Choroid plexus epithelial cell (primary cell): ENCODE results near the gene LY9.

Experiments
- DNase-seq: peaks from one replicate; pipeline ENCODE4 v3.0.0-alpha.2; 2010; ENCODE audit warnings: low read depth
- H3K4me3 ChIP-seq: 2 replicates; pipeline ENCODE4 v1.5.1; 2011; ENCODE audit warnings: low read depth, mild to moderate bottlenecking, control low read depth, low read length, moderate library complexity
- TF ChIP-seq, protein P1 (sequence below): conservative IDR thresholded peaks from 2 replicates; pipeline ENCODE4 v1.5.1; 2011; ENCODE audit warnings: low read depth, mild to moderate bottlenecking, control low read depth, inconsistent platforms, low read length, moderate library complexity

The LY9 gene

GRCh38 chr1:160794376-160794775 lies 1.6 kb upstream of the LY9 start:
- DNase-seq: no peak
- no peak overlapping the region for H3K4me3 ChIP-seq
- TF ChIP-seq, protein P1, sequence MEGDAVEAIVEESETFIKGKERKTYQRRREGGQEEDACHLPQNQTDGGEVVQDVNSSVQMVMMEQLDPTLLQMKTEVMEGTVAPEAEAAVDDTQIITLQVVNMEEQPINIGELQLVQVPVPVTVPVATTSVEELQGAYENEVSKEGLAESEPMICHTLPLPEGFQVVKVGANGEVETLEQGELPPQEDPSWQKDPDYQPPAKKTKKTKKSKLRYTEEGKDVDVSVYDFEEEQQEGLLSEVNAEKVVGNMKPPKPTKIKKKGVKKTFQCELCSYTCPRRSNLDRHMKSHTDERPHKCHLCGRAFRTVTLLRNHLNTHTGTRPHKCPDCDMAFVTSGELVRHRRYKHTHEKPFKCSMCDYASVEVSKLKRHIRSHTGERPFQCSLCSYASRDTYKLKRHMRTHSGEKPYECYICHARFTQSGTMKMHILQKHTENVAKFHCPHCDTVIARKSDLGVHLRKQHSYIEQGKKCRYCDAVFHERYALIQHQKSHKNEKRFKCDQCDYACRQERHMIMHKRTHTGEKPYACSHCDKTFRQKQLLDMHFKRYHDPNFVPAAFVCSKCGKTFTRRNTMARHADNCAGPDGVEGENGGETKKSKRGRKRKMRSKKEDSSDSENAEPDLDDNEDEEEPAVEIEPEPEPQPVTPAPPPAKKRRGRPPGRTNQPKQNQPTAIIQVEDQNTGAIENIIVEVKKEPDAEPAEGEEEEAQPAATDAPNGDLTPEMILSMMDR: no peak

DNA sequence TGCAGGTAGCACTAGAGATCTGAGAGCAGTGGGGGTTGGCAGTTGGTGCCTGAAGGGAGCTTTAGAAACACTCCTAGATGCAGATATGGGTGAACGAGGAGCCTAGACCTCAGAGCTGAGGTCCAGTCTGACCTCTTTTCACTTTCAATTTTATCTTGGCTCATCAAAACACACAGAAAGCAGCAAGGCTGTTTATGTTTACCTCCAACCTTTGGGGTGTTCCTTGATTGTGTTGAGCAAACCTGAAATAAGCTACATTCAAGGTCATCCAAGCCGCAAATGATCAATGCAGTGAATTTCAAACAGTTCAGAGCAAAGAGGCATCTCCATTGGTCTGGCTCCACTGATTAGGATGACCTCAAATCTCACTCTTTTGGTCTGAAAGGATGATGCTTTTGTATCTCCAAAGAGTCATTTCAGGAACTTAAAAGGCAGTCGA lies 1.3 kb downstream of the LY9 start:
- DNase-seq: no peak
- TF ChIP-seq, protein P1: no peak
- H3K4me3 ChIP-seq: no peak overlapping the region

DNA sequence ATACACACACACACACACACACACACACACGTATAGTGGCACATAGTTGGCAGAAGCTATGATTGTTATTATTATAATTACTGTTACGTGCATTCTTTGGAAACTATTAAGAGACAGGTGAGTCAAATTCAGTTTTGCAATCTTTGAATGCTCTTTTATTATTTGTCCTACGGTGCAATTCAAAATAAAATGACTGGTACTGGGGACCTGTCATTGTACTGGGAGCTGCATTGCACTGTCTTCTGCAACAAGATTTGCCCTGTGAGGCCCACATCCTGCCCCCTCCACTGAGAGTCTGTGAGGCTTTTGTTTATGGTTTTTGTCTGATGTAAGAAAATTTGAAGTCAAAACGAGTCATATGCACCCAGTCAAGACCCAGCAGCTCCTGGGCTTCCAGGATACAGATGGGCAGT lies 1.9 kb downstream of the LY9 start:
- DNase-seq: no peak
- TF ChIP-seq, protein P1: no peak
- H3K4me3 ChIP-seq: no peak overlapping the region

DNA sequence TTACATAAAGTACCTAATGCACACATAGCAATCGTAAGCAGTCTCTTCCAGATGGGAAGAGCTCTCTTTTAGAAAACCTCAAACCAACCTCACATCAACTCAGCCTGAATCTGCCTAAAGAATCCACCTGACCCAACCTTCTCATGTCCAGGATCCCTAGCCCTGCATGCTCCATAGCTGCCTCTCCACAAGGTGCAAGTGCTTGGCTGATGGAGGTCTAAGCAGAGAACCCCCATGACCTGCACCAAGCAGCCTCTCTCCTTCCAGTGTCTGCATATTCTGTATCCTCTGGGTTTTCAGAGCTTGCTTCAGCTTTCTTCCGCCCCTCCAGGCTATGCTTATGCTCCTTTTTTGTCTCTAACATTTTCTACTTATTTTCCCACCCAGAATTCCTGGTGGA lies 2.5 kb downstream of the LY9 start:
- no peak for DNase-seq
- TF ChIP-seq, protein P1: no peak
- H3K4me3 ChIP-seq: no peak overlapping the region

DNA sequence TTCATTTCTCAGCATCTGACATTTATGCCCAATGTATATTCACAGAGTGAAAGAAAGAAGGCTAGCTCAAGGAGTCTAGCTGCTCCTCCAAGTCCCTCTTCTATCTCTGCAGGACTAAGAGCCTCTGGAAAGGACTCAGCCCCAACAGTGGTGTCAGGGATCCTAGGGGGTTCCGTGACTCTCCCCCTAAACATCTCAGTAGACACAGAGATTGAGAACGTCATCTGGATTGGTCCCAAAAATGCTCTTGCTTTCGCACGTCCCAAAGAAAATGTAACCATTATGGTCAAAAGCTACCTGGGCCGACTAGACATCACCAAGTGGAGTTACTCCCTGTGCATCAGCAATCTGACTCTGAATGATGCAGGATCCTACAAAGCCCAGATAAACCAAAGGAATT lies 3.7 kb downstream of the LY9 start:
- H3K4me3 ChIP-seq: no peak overlapping the region
- no peak for DNase-seq
- TF ChIP-seq, protein P1: no peak

- no peak for DNase-seq
- TF ChIP-seq, protein P1: no peak
- no peak overlapping the region for H3K4me3 ChIP-seq
Measured at GRCh38 chr1:160800142-160800541, 4.2 kb downstream of the LY9 start.

- no peak for DNase-seq
- no peak overlapping the region for H3K4me3 ChIP-seq
- TF ChIP-seq, protein P1: no peak
Measured at GRCh38 chr1:160800645-160801408, 4.9 kb downstream of the LY9 start.
